ENCODE measurements around the gene KPTN. TPM values are rescaled to one million over a fixed set of nuclear protein-coding genes. Genes with fewer than 3 reads are reported as not detected.

KPTN gene
- total RNA-seq, 1 experiment from 2014 or later: 17.6 TPM

- Mint-ChIP-seq H3K4me3 (ENCODE audit: unreplicated experiment) (no peak overlapping the region), H3K36me3 (ENCODE audit: insufficient read depth, unreplicated experiment) (peaks cover 43% of the 10 kb centered on the region), H3K27ac (ENCODE audit: low read depth, unreplicated experiment) (no peak overlapping the region), H3K9me3 (ENCODE audit: unreplicated experiment) (no peaks in the 10 kb centered on the region), H3K27me3 (ENCODE audit: insufficient read depth, unreplicated experiment) (no peaks in the 10 kb centered on the region), H3K4me1 (ENCODE audit: insufficient read depth, unreplicated experiment) (no peaks in the 10 kb centered on the region)
- intact Hi-C loops (cut with micrococcal nuclease): no loop called here
- BruUV-seq (replicated peaks): TSS peak; percentile 19
- ChIA-PET CTCF (interaction anchor here (1.0 kb wide), 1 partner anchor 200 kb away, joined by 4 read pairs; no protein-coding TSS in a partner anchor), POLR2A (interaction anchor here (1.0 to 3.6 kb wide), 3 partner anchors 10 to 101 kb away, joined by 4 to 8 read pairs (median 5); partner anchors contain the start of gene KPTN)
- TF ChIP-seq, protein P1, sequence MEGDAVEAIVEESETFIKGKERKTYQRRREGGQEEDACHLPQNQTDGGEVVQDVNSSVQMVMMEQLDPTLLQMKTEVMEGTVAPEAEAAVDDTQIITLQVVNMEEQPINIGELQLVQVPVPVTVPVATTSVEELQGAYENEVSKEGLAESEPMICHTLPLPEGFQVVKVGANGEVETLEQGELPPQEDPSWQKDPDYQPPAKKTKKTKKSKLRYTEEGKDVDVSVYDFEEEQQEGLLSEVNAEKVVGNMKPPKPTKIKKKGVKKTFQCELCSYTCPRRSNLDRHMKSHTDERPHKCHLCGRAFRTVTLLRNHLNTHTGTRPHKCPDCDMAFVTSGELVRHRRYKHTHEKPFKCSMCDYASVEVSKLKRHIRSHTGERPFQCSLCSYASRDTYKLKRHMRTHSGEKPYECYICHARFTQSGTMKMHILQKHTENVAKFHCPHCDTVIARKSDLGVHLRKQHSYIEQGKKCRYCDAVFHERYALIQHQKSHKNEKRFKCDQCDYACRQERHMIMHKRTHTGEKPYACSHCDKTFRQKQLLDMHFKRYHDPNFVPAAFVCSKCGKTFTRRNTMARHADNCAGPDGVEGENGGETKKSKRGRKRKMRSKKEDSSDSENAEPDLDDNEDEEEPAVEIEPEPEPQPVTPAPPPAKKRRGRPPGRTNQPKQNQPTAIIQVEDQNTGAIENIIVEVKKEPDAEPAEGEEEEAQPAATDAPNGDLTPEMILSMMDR (IDR thresholded peaks at IDR 0.05; ENCODE audit: unreplicated experiment): no peak
- DNase-seq (ENCODE audit: unreplicated experiment): no peak
Measured at GRCh38 chr19:47499863-47500830, 16.1 kb upstream of the KPTN start.

DNA sequence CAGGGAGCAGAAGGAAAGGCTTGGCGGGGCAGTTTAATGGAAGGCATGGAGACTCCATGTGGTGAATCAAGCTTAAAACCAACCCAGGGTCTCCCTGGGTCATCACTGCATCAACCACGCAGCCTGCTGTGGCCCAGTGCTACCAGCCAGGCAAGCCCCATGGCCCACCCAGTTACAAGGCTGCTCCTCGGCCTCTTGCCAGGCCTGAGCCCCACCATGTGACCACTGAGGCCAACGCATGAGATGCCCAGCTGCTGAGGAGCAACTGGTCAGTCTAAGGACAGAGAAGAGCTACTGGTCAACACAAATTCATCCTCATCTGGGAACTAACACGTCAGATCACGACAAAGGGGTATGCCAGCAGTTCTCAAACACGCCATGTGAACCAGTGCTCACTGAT is 15.4 kb upstream of the KPTN start:
- CTCF ChIA-PET: interaction anchor here (0.6 to 1.4 kb wide), 4 partner anchors 38 to 208 kb away, joined by 3 to 6 read pairs (median 4); no protein-coding TSS in a partner anchor
- Mint-ChIP-seq H3K9me3 (ENCODE audit: unreplicated experiment) (no peaks in the 10 kb centered on the region), H3K27ac (ENCODE audit: low read depth, unreplicated experiment) (no peak overlapping the region), H3K36me3 (ENCODE audit: insufficient read depth, unreplicated experiment) (peaks cover 44% of the 10 kb centered on the region), H3K27me3 (ENCODE audit: insufficient read depth, unreplicated experiment) (no peaks in the 10 kb centered on the region), H3K4me3 (ENCODE audit: unreplicated experiment) (no peak overlapping the region), H3K4me1 (ENCODE audit: insufficient read depth, unreplicated experiment) (no peaks in the 10 kb centered on the region)
- TF ChIP-seq, protein P1 (IDR thresholded peaks at IDR 0.05; ENCODE audit: unreplicated experiment): no peak
- no TSS peak for BruUV-seq (replicated peaks)
- DNase-seq (ENCODE audit: unreplicated experiment): no peak
- POLR2A ChIA-PET: interaction anchor here (1.0 to 3.6 kb wide), 4 partner anchors 9 to 101 kb away, joined by 3 to 8 read pairs (median 4); partner anchors contain the start of gene KPTN
- intact Hi-C loops (cut with micrococcal nuclease): no loop called here

- intact Hi-C loops (cut with micrococcal nuclease): no loop called here
- Mint-ChIP-seq H3K27me3 (ENCODE audit: insufficient read depth, unreplicated experiment) (no peaks in the 10 kb centered on the region), H3K4me3 (ENCODE audit: unreplicated experiment) (no peak overlapping the region), H3K27ac (ENCODE audit: low read depth, unreplicated experiment) (no peak overlapping the region), H3K4me1 (ENCODE audit: insufficient read depth, unreplicated experiment) (no peaks in the 10 kb centered on the region), H3K9me3 (ENCODE audit: unreplicated experiment) (no peaks in the 10 kb centered on the region), H3K36me3 (ENCODE audit: insufficient read depth, unreplicated experiment) (peaks cover 36% of the 10 kb centered on the region)
- BruUV-seq (replicated peaks): no TSS peak
- TF ChIP-seq, protein P1 (IDR thresholded peaks at IDR 0.05; ENCODE audit: unreplicated experiment): no peak
- POLR2A ChIA-PET: interaction anchor here (1.0 to 3.6 kb wide), 4 partner anchors 8 to 102 kb away, joined by 3 to 8 read pairs (median 4); partner anchors contain the start of gene KPTN
- no peak for DNase-seq (ENCODE audit: unreplicated experiment)
- CTCF ChIA-PET: interaction anchor here (0.6 to 1.4 kb wide), 3 partner anchors 39 to 209 kb away, joined by 3 to 6 read pairs (median 5); no protein-coding TSS in a partner anchor
Measured at GRCh38 chr19:47498561-47498960, 14.5 kb upstream of the KPTN start.
